HCT116 (cell line): ENCODE measurements around the gene ST8SIA3. TPM values are rescaled to one million over a fixed set of nuclear protein-coding genes. Genes with fewer than 3 reads are reported as not detected.
A peak's percentile ranks its signal among the peaks of the same experiment; 100 is the strongest.

Experiments used
- ATAC-seq: fragments of 200-7000 bp; cut with Tn5 transposase; 2 replicates; pipeline ENCODE4 v1.9.1; 2020; ENCODE audit warnings: mild to moderate bottlenecking, moderate library complexity
- BruUV-seq: library from RNA; stranded (reverse); fragments of 400-500 nt; replicated peaks from 2 replicates; lab custom pipeline; 2021; lab: Mats Ljungman, UMichigan
- CTCF ChIA-PET: fragments of 300-600 bp; sonication (Branson Sonifier 250); formaldehyde crosslinking; loops from one replicate; lab custom pipeline; 2021; ENCODE audit warnings: antibody characterized with exemption; lab: Charles Lee
- POLR2A ChIA-PET: fragments of 300-600, 350-600 bp; sonication (Branson Sonifier 250); formaldehyde crosslinking; loops from one replicate; lab custom pipeline; 2021; ENCODE audit warnings: antibody characterized with exemption; lab: Charles Lee
- RAD21 ChIA-PET, 2 experiments: fragments of 300-600 bp; sonication (Branson Sonifier 250); formaldehyde crosslinking; loops; one replicate each; lab custom pipeline; 2023; ENCODE audit warnings: low total read pairs in 2 of 2; ENCODE audit not compliant: uncharacterized antibody in 2 of 2, unreplicated experiment in 2 of 2, low non-redundant PET in 1 of 2; lab: Charles Lee
- DNase-seq: peaks from one replicate; pipeline ENCODE4 v3.0.0-alpha.2; 2010; ENCODE audit warnings: low read depth, low spot score
- H2AFZ ChIP-seq: fragments of 200-600 bp; shearing (Covaris generic), sonication (generic); 2 replicates; pipeline ENCODE4 v1.6.1; 2017; ENCODE audit warnings: low read depth, mixed run types, mixed read lengths, antibody characterized with exemption, low read length; ENCODE audit not compliant: poor library complexity, severe bottlenecking
- H3K27ac ChIP-seq: 2 replicates; pipeline ENCODE4 v1.5.1; 2012; ENCODE audit warnings: low read depth, low read length
- H3K27me3 ChIP-seq: fragments of 200-600 bp; sonication (generic); 2 replicates; pipeline ENCODE4 v1.6.1; 2016; ENCODE audit warnings: mixed run types, low read length, mixed read lengths; ENCODE audit not compliant: insufficient read depth
- H3K36me3 ChIP-seq, 2 experiments: fragments of 200-500 bp in 1 of 2; fragments of 200-600 bp in 1 of 2; sonication (Bioruptor generic) in 1 of 2; sonication (generic) in 1 of 2; 2 replicates each; pipeline versions ENCODE4 v1.5.1 to v1.6.1; 2014 to 2016; ENCODE audit warnings: low read length in 2 of 2, inconsistent platforms in 1 of 2, mixed read lengths in 1 of 2, mixed run types in 1 of 2; ENCODE audit not compliant: insufficient read depth in 2 of 2, control insufficient read depth in 1 of 2
- H3K4me1 ChIP-seq, 2 experiments: fragments of 200-600 bp in 1 of 2; sonication (generic) in 1 of 2; 2 replicates each; pipeline versions ENCODE4 v1.5.1 to v1.6.1; 2012 to 2017; ENCODE audit warnings: low read length in 2 of 2, inconsistent platforms in 1 of 2, mild to moderate bottlenecking in 1 of 2, mixed read lengths in 1 of 2, mixed run types in 1 of 2, moderate library complexity in 1 of 2; ENCODE audit not compliant: insufficient read depth in 2 of 2, control insufficient read depth in 1 of 2
- H3K4me2 ChIP-seq: fragments of 200-600 bp; sonication (generic); 2 replicates; pipeline ENCODE4 v1.6.1; 2017; ENCODE audit warnings: mixed run types, low read length, mixed read lengths
- H3K4me3 ChIP-seq, 2 experiments: fragments of 200-600 bp in 1 of 2; sonication (generic) in 1 of 2; replicated peaks in 1 of 2; 2 replicates each; pipeline ENCODE4 v1.5.1; 2011 to 2016; ENCODE audit warnings: low read length in 2 of 2, control low read depth in 1 of 2, low read depth in 1 of 2, mild to moderate bottlenecking in 1 of 2, mixed read lengths in 1 of 2, mixed run types in 1 of 2
- H3K79me2 ChIP-seq: fragments of 200-600 bp; sonication (generic); 2 replicates; pipeline ENCODE4 v1.6.1; 2017; ENCODE audit warnings: mild to moderate bottlenecking, mixed run types, low read length, moderate library complexity, mixed read lengths; ENCODE audit not compliant: insufficient read depth
- H3K9ac ChIP-seq: fragments of 200-600 bp; sonication (generic); 2 replicates; pipeline ENCODE4 v1.6.1; 2016; ENCODE audit warnings: low read length, mixed read lengths
- H3K9me2 ChIP-seq: fragments of 200-600 bp; sonication (generic), shearing (Covaris generic); 2 replicates; pipeline ENCODE4 v1.6.1; 2017; ENCODE audit warnings: mixed run types, mild to moderate bottlenecking, moderate library complexity; ENCODE audit not compliant: insufficient read depth
- H3K9me3 ChIP-seq, 2 experiments: fragments of 200-500 bp in 1 of 2; fragments of 200-600 bp in 1 of 2; sonication (Bioruptor generic) in 1 of 2; sonication (generic) in 1 of 2; 2 replicates each; pipeline ENCODE4 v1.6.1; 2014 to 2017; ENCODE audit warnings: low read length in 2 of 2, mixed read lengths in 2 of 2, inconsistent platforms in 1 of 2, low read depth in 1 of 2, mild to moderate bottlenecking in 1 of 2, mixed run types in 1 of 2, moderate library complexity in 1 of 2; ENCODE audit not compliant: control insufficient read depth in 1 of 2, insufficient read depth in 1 of 2
- H4K20me1 ChIP-seq: fragments of 200-600 bp; sonication (generic), shearing (Covaris generic); 2 replicates; pipeline ENCODE4 v1.6.1; 2017; ENCODE audit warnings: mixed run types, mild to moderate bottlenecking, moderate library complexity; ENCODE audit not compliant: insufficient read depth
- CBX3 ChIP-seq: IDR thresholded peaks from 2 replicates; pipeline ENCODE4 v1.6.1; 2012; ENCODE audit warnings: low read depth
- CEBPB ChIP-seq: IDR thresholded peaks from 2 replicates; pipeline ENCODE4 v1.6.1; 2012; ENCODE audit warnings: low read depth
- POLR2A ChIP-seq: IDR thresholded peaks from 2 replicates; pipeline ENCODE4 v1.7.0; 2011; ENCODE audit warnings: borderline replicate concordance; ENCODE audit not compliant: insufficient read depth, insufficient read length; ENCODE audit errors: extremely low read depth
- POLR2AphosphoS5 ChIP-seq: IDR thresholded peaks from 2 replicates; pipeline ENCODE4 v1.6.1; 2011; ENCODE audit warnings: mild to moderate bottlenecking, low read depth, low read length, moderate library complexity
- REST ChIP-seq: IDR thresholded peaks from 2 replicates; pipeline ENCODE4 v1.6.1; 2012; ENCODE audit warnings: low read depth
- TCF7L2 ChIP-seq: IDR thresholded peaks from 2 replicates; pipeline ENCODE4 v1.7.0; 2011; ENCODE audit warnings: borderline replicate concordance, inconsistent platforms; ENCODE audit not compliant: insufficient read depth, insufficient read length; ENCODE audit errors: extremely low read depth
- YY1 ChIP-seq: IDR thresholded peaks from 2 replicates; pipeline ENCODE4 v1.6.1; 2011; ENCODE audit warnings: low read length, low read depth, moderate library complexity, mild to moderate bottlenecking; ENCODE audit not compliant: insufficient replicate concordance; ENCODE audit errors: extremely low read depth
- ZFX ChIP-seq: fragments of 450-650 bp; IDR thresholded peaks from 2 replicates; pipeline ENCODE4 v1.6.1; 2017
- ZNF274 ChIP-seq: fragments of 200-500 bp; sonication (Bioruptor generic); IDR thresholded peaks from 2 replicates; pipeline ENCODE4 v1.6.1; 2014; ENCODE audit warnings: mild to moderate bottlenecking, low read depth, low read length, inconsistent platforms
- intact Hi-C: fragments of 100-400 bp; cut with micrococcal nuclease; formaldehyde crosslinking; loops from 2 replicates; pipeline ENCODE4 v1.10.0; 2022
- total RNA-seq: library from RNA; stranded (reverse); gene quantifications from one replicate; pipeline ENCODE4 v1.2.1, GENCODE V29; 2021; ENCODE audit not compliant: unreplicated experiment
- TF ChIP-seq, protein P1 (sequence below): IDR thresholded peaks from 2 replicates; pipeline ENCODE4 v1.6.1; 2012

The ST8SIA3 gene
- total RNA-seq, 1 experiment from 2014 or later, result not detected

GRCh38 chr18:57353940-57354461 is 1.6 kb downstream of the ST8SIA3 start:
- intact Hi-C loops, result no loop called here
- Histone ChIP-seq H3K79me2 (no peaks in the 10 kb centered on the region), H3K9ac (no peak overlapping the region), H3K4me3 (no peak overlapping the region), H3K27ac (no peak overlapping the region), H3K9me3 (no peaks in the 10 kb centered on the region), H3K4me1 (no peaks in the 10 kb centered on the region), H3K27me3 (peaks cover 32% of the 10 kb centered on the region), H3K4me2 (no peak overlapping the region), H3K36me3 (no peaks in the 10 kb centered on the region), H4K20me1 (no peaks in the 10 kb centered on the region), H3K9me2 (no peaks in the 10 kb centered on the region), H2AFZ (no peak overlapping the region)
- CTCF ChIA-PET, result no interaction called here
- TF ChIP-seq REST, result peak; percentile 66
- TF ChIP-seq CEBPB, result no peak
- ATAC-seq (no peak), DNase-seq (no peak)
- RAD21 ChIA-PET, result no interaction called here
- no TSS peak for BruUV-seq
- POLR2A ChIA-PET, result interaction anchor here (0.7 kb wide), 1 partner anchor 13 kb away, joined by 3 read pairs; no protein-coding TSS in a partner anchor

DNA sequence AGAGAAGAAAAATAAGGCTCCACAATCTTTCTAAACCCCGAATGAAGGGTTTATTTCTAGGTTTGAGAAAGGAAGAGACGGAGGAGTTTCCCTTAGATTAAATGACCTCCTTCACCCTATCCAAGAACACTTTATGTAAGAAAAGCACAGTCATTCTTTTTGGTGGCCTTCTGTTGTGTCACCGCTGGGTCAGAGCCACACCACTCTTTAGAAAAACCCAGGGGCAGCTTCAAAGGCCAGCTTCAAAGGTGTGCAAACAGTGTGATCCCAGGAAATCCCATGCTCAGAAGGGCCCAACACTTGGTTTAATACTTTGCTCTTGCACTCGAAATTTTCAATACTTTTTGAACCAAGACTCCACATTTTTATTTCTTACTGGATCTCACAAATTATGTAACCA is 7.1 kb downstream of the ST8SIA3 start:
- no peak overlapping the region for H3K4me3 ChIP-seq
- no TSS peak for BruUV-seq
- no peak for TF ChIP-seq YY1
- TF ChIP-seq, protein P1, sequence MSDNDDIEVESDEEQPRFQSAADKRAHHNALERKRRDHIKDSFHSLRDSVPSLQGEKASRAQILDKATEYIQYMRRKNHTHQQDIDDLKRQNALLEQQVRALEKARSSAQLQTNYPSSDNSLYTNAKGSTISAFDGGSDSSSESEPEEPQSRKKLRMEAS, result no peak
- TF ChIP-seq TCF7L2, result no peak
- TF ChIP-seq CBX3, result no peak
- TF ChIP-seq POLR2A, result no peak
- no peak for TF ChIP-seq REST
- TF ChIP-seq ZNF274, result no peak
- TF ChIP-seq ZFX, result no peak
- TF ChIP-seq POLR2AphosphoS5, result no peak

More for the DNA sequence above, 7.1 kb downstream of the ST8SIA3 start:
- ATAC-seq (no peak), DNase-seq (no peak)
- Histone ChIP-seq H3K4me2 (no peak overlapping the region), H4K20me1 (no peaks in the 10 kb centered on the region), H3K9me3 (no peaks in the 10 kb centered on the region), H3K36me3 (no peaks in the 10 kb centered on the region), H2AFZ (no peak overlapping the region), H3K9me2 (no peaks in the 10 kb centered on the region), H3K27me3 (peaks cover 66% of the 10 kb centered on the region), H3K4me1 (no peaks in the 10 kb centered on the region), H3K9ac (no peak overlapping the region), H3K79me2 (no peaks in the 10 kb centered on the region), H3K27ac (no peak overlapping the region)
- CTCF ChIA-PET, result no interaction called here
- POLR2A ChIA-PET, result no interaction called here
- RAD21 ChIA-PET, result no interaction called here
- intact Hi-C loops, result no loop called here
